ENCODE results near the gene PLIN3. TPM values are rescaled to one million over a fixed set of nuclear protein-coding genes. Genes with fewer than 3 reads are reported as not detected.

The PLIN3 gene
- total RNA-seq, 2 donors from 2014 or later = 41.7 to 51.6 TPM

DNA sequence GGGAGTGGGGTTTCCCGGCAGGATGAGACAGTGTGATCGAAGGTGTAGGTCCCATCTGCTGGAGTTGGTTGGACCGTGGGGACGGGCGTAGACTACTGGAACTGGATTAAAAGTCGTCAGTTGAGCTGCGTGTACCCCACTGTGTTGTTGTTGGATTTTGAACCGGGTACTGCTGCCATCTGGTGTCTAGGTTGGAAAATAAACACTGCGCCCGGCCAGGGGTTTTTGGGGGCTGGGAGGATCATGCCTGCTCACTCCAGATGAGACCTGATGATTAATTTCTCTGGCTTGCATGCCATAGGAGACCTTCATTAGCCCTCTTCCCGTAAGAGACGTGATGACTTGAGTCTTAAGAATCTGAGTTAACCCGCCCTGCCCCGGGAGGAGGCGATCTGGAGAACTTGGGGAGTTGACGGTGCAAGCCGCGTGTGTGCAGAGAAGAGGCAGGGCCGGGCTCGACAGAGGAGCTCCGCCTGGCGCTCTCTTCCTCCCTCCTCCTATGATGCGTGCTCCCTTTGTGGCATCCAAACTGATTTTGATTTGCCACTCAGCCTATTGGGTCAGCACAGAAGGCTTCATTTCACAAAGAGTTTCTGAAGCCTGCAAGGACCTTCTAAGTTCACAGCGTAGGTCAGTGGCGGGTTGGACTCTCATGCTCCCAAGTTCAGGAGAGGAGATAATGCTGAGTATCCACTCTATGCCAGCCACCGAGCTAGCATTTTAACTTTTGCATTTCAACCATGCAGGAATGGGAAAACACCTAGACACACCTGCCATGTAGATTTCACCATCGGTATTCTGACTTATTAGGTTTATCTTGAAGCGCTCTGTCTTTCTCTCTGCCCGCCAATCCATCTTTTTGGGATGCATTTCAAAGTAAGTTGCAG lies 44.6 kb upstream of the PLIN3 start:
- peak overlapping the region; percentile 82 for H3K4me3 ChIP-seq

GRCh38 chr19:4911314-4911713 lies 43.8 kb upstream of the PLIN3 start:
- no peak for ATAC-seq (ENCODE audit: insufficient number of reproducible peaks, low FRiP score, low read depth)
- H3K27ac ChIP-seq = peak overlapping the region; percentile 61 to 71
- H3K36me3 ChIP-seq = no peaks in the 10 kb centered on the region
- no peaks in the 10 kb centered on the region for H3K9me3 ChIP-seq
- no peak for DNase-seq (ENCODE audit: low spot score)
- H3K27me3 ChIP-seq (replicated peaks; ENCODE audit: insufficient read depth) = no peaks in the 10 kb centered on the region
- H3K4me1 ChIP-seq (ENCODE audit: control insufficient read depth in 1 of 2, low read depth in 2 of 2) = peaks cover 8 to 43% of the 10 kb centered on the region in 2 donors
- TF ChIP-seq CTCF (IDR thresholded peaks at IDR 0.05) = no peak
- peak overlapping the region; percentile 82 for H3K4me3 ChIP-seq

More for the DNA sequence above, 44.6 kb upstream of the PLIN3 start:
- H3K27me3 ChIP-seq (replicated peaks; ENCODE audit: insufficient read depth) = no peaks in the 10 kb centered on the region
- H3K36me3 ChIP-seq = no peaks in the 10 kb centered on the region
- peak overlapping the region; percentile 61 to 71 for H3K27ac ChIP-seq
- peak; percentile 60 for TF ChIP-seq CTCF (IDR thresholded peaks at IDR 0.05)
- ATAC-seq (ENCODE audit: insufficient number of reproducible peaks, low FRiP score, low read depth) = peak; percentile 75
- peaks cover 8 to 43% of the 10 kb centered on the region in 2 donors for H3K4me1 ChIP-seq (ENCODE audit: control insufficient read depth in 1 of 2, low read depth in 2 of 2)
- H3K9me3 ChIP-seq = no peaks in the 10 kb centered on the region
- DNase-seq (ENCODE audit: low spot score) = peak; percentile 82

- TF ChIP-seq CTCF (IDR thresholded peaks at IDR 0.05) = no peak
- H3K4me1 ChIP-seq (ENCODE audit: control insufficient read depth in 1 of 2, low read depth in 2 of 2) = peaks cover 8 to 42% of the 10 kb centered on the region in 2 donors
- H3K4me3 ChIP-seq = peak overlapping the region; percentile 82
- H3K27ac ChIP-seq = peak overlapping the region in 1 of 2 donors; percentile 61
- ATAC-seq (ENCODE audit: insufficient number of reproducible peaks, low FRiP score, low read depth) = no peak
- DNase-seq (ENCODE audit: low spot score) = no peak
- no peaks in the 10 kb centered on the region for H3K27me3 ChIP-seq (replicated peaks; ENCODE audit: insufficient read depth)
- H3K36me3 ChIP-seq = no peaks in the 10 kb centered on the region
- no peaks in the 10 kb centered on the region for H3K9me3 ChIP-seq
Measured at GRCh38 chr19:4910594-4911281, 43.3 kb upstream of the PLIN3 start.

DNA sequence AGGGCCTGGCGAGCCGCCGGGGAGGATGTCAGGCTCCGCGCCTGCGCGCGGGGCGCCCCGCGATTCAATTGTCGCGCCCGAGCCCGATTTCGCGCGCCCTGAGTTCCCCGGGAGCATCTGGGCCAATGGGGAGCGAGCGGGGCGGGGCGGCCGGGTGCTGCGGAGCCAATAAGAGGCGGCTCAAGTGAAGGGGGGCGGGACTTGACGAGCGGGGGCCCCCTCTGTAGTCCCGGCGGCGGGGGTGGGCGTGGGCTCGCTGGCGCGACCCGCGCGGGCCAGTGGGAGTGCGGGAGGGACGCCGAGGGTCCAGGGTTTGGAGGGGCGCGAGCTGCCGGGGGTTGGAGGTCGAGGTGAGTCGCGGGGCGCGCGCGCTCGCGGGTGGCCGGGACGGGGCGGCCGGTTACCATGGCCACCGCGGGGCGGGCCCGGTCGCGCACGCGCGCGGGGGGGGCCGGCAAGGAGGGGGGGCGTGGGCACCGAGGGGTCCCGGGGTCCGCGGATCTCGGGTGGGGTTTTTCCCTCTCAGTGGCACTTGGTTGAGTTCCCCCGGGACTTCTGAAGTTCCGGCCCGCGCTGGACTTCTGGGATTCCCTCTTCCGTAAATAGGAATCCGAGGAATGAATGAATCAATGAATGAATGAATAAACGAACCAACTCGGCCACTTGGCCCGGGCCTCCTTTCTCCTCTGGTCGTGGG lies 42.6 kb upstream of the PLIN3 start:
- H3K27ac ChIP-seq = no peak overlapping the region
- no peaks in the 10 kb centered on the region for H3K36me3 ChIP-seq
- TF ChIP-seq CTCF (IDR thresholded peaks at IDR 0.05) = no peak

More for the DNA sequence above, 42.6 kb upstream of the PLIN3 start:
- Histone ChIP-seq H3K4me1 (ENCODE audit: control insufficient read depth in 1 of 2, low read depth in 2 of 2) (peaks cover 8 to 35% of the 10 kb centered on the region in 2 donors), H3K27me3 (replicated peaks; ENCODE audit: insufficient read depth) (no peaks in the 10 kb centered on the region), H3K9me3 (no peaks in the 10 kb centered on the region), H3K4me3 (peak overlapping the region; percentile 82)
- peak; percentile 67 for DNase-seq (ENCODE audit: low spot score)
- ATAC-seq (ENCODE audit: insufficient number of reproducible peaks, low FRiP score, low read depth) = no peak
